K562 (cell line): ENCODE data around the gene TBC1D17. TPM values are rescaled to one million over a fixed set of nuclear protein-coding genes. Genes with fewer than 3 reads are reported as not detected.
A peak's percentile ranks its signal among the peaks of the same experiment; 100 is the strongest.

Experiments
- COPS2 ChIP-seq: fragments of 450-650 bp; conservative IDR thresholded peaks from 2 replicates; pipeline ENCODE4 v1.6.1; 2016; ENCODE audit warnings: mild to moderate bottlenecking, moderate library complexity
- DMBX1 ChIP-seq: fragments of 250-450 bp; sonication (Bioruptor Pico); IDR thresholded peaks from 2 replicates; pipeline ENCODE4 v1.8.0; 2022; ENCODE audit warnings: inconsistent platforms, mild to moderate bottlenecking, moderate library complexity, borderline replicate concordance
- FOXA3 ChIP-seq, 2 experiments: fragments of 450-650 bp in 1 of 2; sonication (generic) in 1 of 2; formaldehyde crosslinking; IDR thresholded peaks in 1 of 2; conservative IDR thresholded peaks in 1 of 2; 2 replicates each; pipeline versions ENCODE4 v1.4.0 to v1.8.0; 2020 to 2022; ENCODE audit warnings: mild to moderate bottlenecking in 2 of 2, missing genetic modification reagents in 1 of 2
- FOXK1 ChIP-seq: sonication (generic); formaldehyde crosslinking; IDR thresholded peaks from 2 replicates; pipeline ENCODE4 v1.8.0; 2022; ENCODE audit warnings: missing genetic modification reagents, mild to moderate bottlenecking, borderline replicate concordance
- FOXP1 ChIP-seq: sonication (generic); formaldehyde crosslinking; IDR thresholded peaks from 2 replicates; pipeline ENCODE4 v1.8.0; 2022; ENCODE audit warnings: mild to moderate bottlenecking, missing genetic modification reagents
- HEY1 ChIP-seq: fragments of 250-450 bp; sonication (Bioruptor Pico); IDR thresholded peaks from 2 replicates; pipeline ENCODE4 v1.5.0; 2020; ENCODE audit warnings: mild to moderate bottlenecking, moderate library complexity, borderline replicate concordance
- MTA2 ChIP-seq: fragments of 450-650 bp; IDR thresholded peaks from 2 replicates; pipeline ENCODE4 v1.6.1; 2016; ENCODE audit warnings: low read depth
- SP2 ChIP-seq: IDR thresholded peaks from 2 replicates; pipeline ENCODE4 v1.6.1; 2011; ENCODE audit warnings: mild to moderate bottlenecking, low read depth, low read length, moderate library complexity; ENCODE audit not compliant: poor library complexity, severe bottlenecking; ENCODE audit errors: extremely low read depth
- ZNF766 ChIP-seq: fragments of 200-800 bp; sonication (Bioruptor generic); conservative IDR thresholded peaks from 2 replicates; pipeline ENCODE4 v1.6.1; 2016; ENCODE audit warnings: missing genetic modification characterization, missing compliant biosample characterization
- polyA plus RNA-seq, 8 experiments: library from polyadenylated mRNA; depleted of rRNA in 4 of 8; stranded (reverse) in 5 of 8; unstranded in 3 of 8; fragments of >200 nt; fragmentation: Nextera tagmentation in 2 of 8; fragmentation: Illumina TruSeq in 1 of 8; extraction: Ambion mirVana in 2 of 8; extraction: Trizol in 1 of 8; gene quantifications; 2 replicates each; pipeline versions ENCODE4 v1.2.1 to v1.2.3, GENCODE V29; 2011 to 2014; ENCODE audit warnings: inconsistent platforms in 1 of 8, missing spikeins in 1 of 8
- total RNA-seq, 7 experiments: library from RNA; depleted of rRNA in 6 of 7; stranded (reverse); fragments of >200 nt in 6 of 7; fragmentation: Illumina TruSeq in 2 of 7; extraction: Trizol in 2 of 7; gene quantifications; 2 replicates each; pipeline versions ENCODE4 v1.2.1 to v1.2.3, GENCODE V29; 2011 to 2021; ENCODE audit warnings: low replicate concordance in 1 of 7
- TF ChIP-seq, protein P1 (sequence below), 2 experiments: IDR thresholded peaks in 1 of 2; conservative IDR thresholded peaks in 1 of 2; 2 replicates each; pipeline ENCODE4 v1.6.1; 2016; ENCODE audit warnings: low read depth in 2 of 2, mild to moderate bottlenecking in 1 of 2, missing compliant biosample characterization in 1 of 2, missing genetic modification characterization in 1 of 2, moderate library complexity in 1 of 2
- TF ChIP-seq, protein P2 (sequence below): fragments of 250-450 bp; sonication (Bioruptor Pico); IDR thresholded peaks from 2 replicates; pipeline ENCODE4 v1.4.0; 2020
- TF ChIP-seq, protein P3 (sequence below): sonication (generic); formaldehyde crosslinking; IDR thresholded peaks from 2 replicates; pipeline ENCODE4 v1.8.1; 2022; ENCODE audit warnings: missing genetic modification reagents
- TF ChIP-seq, protein P4 (sequence below): fragments of 450-650 bp; formaldehyde crosslinking; conservative IDR thresholded peaks from 2 replicates; pipeline ENCODE4 v1.4.0; 2022; ENCODE audit warnings: mild to moderate bottlenecking, missing genetic modification characterization

The TBC1D17 gene
- total and polyA plus RNA-seq, 9 of the 15 experiments (the other 6 are each of a cell fraction or from before 2014, with no cell fraction given): 0.42 to 16.0 (median 3.8) TPM

DNA sequence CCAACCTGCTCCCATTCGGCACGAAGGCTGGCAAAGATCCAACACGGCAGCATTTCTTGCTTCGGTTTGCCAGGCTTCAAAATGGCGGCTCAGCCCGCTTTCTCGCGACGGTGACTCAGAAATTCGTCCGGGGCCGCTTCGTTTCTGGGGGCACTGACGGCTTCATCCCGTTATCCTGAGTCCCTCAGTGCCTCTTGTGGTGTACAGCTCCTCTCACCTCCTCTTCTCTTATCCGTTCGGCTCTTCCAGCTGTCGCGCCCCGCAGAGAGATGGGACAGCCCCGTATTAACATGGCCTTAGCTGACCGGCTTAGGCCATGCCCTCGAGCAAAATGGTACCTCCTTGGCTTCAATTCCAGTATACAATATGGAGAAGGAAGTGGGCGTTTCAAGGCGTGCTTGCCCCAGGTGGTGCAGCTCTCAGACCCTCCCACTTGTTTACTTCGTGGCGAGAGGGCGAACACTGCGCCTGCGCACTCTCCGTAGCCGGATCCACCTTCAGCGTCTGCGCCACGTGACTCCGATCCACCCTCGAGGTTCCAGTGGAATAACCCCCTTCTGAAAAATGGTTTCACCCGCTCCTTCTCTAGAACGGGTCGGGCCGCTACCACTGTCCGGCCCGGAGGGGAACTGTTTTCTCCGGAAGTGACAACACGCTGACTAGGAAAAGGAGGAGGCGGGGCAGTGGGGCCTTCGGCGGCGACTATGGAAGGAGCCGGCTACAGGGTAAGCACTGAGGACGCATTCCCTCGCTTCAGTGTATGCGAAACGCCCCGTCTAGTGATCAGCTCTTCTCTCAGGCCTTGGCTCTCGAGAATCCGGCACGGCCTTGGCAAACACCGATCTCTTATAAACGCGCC, at the start of gene TBC1D17, which contains the start of gene AKT1S1 (continued):
- TF ChIP-seq FOXA3 (CRISPR knock-in tag; conservative IDR thresholded peaks at IDR 0.05 in 1 of 2, IDR thresholded peaks at IDR 0.05 in 1 of 2) (peak in 1 of 2 experiments; percentile 96; a peak in 3 of 4 replicates), SP2 (no peak), HEY1 (CRISPR knock-in tag) (no peak; the same call in 1 of the 2 replicates), FOXK1 (peak; percentile 100), COPS2 (no peak), MTA2 (no peak), DMBX1 (CRISPR knock-in tag) (no peak), ZNF766 (CRISPR knock-in tag) (no peak), FOXP1 (CRISPR knock-in tag) (peak; percentile 97)
- TF ChIP-seq, protein P1, sequence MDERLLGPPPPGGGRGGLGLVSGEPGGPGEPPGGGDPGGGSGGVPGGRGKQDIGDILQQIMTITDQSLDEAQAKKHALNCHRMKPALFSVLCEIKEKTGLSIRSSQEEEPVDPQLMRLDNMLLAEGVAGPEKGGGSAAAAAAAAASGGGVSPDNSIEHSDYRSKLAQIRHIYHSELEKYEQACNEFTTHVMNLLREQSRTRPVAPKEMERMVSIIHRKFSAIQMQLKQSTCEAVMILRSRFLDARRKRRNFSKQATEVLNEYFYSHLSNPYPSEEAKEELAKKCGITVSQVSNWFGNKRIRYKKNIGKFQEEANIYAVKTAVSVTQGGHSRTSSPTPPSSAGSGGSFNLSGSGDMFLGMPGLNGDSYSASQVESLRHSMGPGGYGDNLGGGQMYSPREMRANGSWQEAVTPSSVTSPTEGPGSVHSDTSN (CRISPR knock-in tag; IDR thresholded peaks at IDR 0.05; ENCODE audit: low read depth): no peak
- TF ChIP-seq, protein P1 (tag; conservative IDR thresholded peaks at IDR 0.05; ENCODE audit: low read depth): 0 out of 2 replicates have a peak, but pooled peaks have one; percentile 17
- TF ChIP-seq, protein P2, sequence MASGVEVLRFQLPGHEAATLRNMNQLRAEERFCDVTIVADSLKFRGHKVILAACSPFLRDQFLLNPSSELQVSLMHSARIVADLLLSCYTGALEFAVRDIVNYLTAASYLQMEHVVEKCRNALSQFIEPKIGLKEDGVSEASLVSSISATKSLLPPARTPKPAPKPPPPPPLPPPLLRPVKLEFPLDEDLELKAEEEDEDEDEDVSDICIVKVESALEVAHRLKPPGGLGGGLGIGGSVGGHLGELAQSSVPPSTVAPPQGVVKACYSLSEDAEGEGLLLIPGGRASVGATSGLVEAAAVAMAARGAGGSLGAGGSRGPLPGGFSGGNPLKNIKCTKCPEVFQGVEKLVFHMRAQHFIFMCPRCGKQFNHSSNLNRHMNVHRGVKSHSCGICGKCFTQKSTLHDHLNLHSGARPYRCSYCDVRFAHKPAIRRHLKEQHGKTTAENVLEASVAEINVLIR (CRISPR knock-in tag): peak; percentile 92
- TF ChIP-seq, protein P3, sequence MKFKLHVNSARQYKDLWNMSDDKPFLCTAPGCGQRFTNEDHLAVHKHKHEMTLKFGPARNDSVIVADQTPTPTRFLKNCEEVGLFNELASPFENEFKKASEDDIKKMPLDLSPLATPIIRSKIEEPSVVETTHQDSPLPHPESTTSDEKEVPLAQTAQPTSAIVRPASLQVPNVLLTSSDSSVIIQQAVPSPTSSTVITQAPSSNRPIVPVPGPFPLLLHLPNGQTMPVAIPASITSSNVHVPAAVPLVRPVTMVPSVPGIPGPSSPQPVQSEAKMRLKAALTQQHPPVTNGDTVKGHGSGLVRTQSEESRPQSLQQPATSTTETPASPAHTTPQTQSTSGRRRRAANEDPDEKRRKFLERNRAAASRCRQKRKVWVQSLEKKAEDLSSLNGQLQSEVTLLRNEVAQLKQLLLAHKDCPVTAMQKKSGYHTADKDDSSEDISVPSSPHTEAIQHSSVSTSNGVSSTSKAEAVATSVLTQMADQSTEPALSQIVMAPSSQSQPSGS (CRISPR knock-in tag): no peak
- TF ChIP-seq, protein P4, sequence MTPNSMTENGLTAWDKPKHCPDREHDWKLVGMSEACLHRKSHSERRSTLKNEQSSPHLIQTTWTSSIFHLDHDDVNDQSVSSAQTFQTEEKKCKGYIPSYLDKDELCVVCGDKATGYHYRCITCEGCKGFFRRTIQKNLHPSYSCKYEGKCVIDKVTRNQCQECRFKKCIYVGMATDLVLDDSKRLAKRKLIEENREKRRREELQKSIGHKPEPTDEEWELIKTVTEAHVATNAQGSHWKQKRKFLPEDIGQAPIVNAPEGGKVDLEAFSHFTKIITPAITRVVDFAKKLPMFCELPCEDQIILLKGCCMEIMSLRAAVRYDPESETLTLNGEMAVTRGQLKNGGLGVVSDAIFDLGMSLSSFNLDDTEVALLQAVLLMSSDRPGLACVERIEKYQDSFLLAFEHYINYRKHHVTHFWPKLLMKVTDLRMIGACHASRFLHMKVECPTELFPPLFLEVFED (CRISPR knock-in tag): 0 out of 2 replicates have a peak, but pooled peaks have one; percentile 44
